Activated naive CD8-positive, alpha-beta T cell treated with anti-CD3 and anti-CD28 coated beads, Interleukin-2, amount 50 U/mL, for 24 hours (primary cell): ENCODE data around the gene SCP2.
A peak's percentile ranks its signal among the peaks of the same experiment; 100 is the strongest.

Experiments
- ATAC-seq: fragments of 150-1000 bp; cut with Tn5 transposase; one replicate; pipeline ENCODE4 v1.10.0; 2021
- DNase-seq: peaks from one replicate; pipeline ENCODE4 v3.0.0; 2021
- H3K27ac Mint-ChIP-seq: one replicate; pipeline ENCODE4 v1.8.0; 2021; ENCODE audit warnings: mild to moderate bottlenecking, mixed read lengths
- H3K27me3 Mint-ChIP-seq: one replicate; pipeline ENCODE4 v1.8.0; 2021; ENCODE audit warnings: mixed read lengths
- H3K36me3 Mint-ChIP-seq: one replicate; pipeline ENCODE4 v1.8.0; 2021; ENCODE audit warnings: low read depth, mixed read lengths
- H3K4me1 Mint-ChIP-seq: one replicate; pipeline ENCODE4 v1.8.0; 2021; ENCODE audit warnings: mixed read lengths
- H3K4me3 Mint-ChIP-seq: one replicate; pipeline ENCODE4 v1.8.0; 2021; ENCODE audit warnings: mild to moderate bottlenecking, moderate library complexity, mixed read lengths
- H3K9me3 Mint-ChIP-seq: one replicate; pipeline ENCODE4 v1.8.0; 2021; ENCODE audit warnings: mixed read lengths

Gene SCP2, protein sequence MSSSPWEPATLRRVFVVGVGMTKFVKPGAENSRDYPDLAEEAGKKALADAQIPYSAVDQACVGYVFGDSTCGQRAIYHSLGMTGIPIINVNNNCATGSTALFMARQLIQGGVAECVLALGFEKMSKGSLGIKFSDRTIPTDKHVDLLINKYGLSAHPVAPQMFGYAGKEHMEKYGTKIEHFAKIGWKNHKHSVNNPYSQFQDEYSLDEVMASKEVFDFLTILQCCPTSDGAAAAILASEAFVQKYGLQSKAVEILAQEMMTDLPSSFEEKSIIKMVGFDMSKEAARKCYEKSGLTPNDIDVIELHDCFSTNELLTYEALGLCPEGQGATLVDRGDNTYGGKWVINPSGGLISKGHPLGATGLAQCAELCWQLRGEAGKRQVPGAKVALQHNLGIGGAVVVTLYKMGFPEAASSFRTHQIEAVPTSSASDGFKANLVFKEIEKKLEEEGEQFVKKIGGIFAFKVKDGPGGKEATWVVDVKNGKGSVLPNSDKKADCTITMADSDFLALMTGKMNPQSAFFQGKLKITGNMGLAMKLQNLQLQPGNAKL

DNA sequence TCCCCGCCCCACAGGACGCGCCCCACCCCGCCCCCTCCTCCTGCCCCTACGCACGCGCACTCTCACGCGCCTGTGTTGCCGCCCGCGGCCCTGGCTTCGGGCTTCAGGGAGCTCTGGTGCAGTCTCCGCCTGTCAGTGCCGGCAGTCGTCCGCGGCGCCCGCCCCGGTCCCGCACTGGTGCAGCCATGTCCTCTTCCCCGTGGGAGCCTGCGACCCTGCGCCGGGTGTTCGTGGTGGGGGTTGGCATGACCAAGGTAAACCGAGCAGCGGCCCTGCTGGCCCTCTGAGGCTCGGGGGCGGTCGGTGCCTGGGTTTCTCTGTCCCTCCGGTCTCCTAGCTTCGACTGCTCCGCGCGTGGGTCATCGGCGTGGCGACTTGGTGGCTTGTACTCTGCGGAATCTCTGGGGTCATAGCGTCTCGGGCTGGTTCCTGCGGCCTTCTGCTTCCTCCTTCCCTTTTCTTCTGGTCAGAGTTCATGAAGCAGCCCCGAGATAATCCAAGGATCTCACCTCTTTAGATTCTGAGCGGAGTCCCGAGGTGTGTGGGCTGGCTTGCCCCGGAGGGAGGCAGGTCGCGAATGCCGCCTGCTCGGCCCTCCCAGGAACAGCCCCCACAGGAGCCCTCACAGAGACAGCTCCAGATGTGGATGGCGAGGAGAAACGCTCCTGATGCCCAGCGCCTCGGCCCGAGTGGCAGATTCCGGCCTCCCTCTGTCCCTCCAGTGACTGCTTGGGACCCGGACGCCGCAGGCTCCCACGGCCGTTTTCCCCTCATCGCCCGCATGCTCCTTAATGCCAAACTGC lies at the start of gene SCP2:
Gene SCP2 (plus strand): TSS at position 65 of the 803 bp plus-strand sequence. CDS start 121 bp downstream, at position 186.
- Mint-ChIP-seq H3K27ac (peak within 1 kb of the TSS; percentile 41), H3K4me1 (peaks cover 15% of the 10 kb centered on the region), H3K9me3 (no peaks in the 10 kb centered on the region), H3K36me3 (no peaks in the 10 kb centered on the region), H3K27me3 (peaks cover 5% of the 10 kb centered on the region), H3K4me3 (peak within 1 kb of the TSS; percentile 78)
- DNase-seq (peak; percentile 72), ATAC-seq (peak; percentile 80)

DNA sequence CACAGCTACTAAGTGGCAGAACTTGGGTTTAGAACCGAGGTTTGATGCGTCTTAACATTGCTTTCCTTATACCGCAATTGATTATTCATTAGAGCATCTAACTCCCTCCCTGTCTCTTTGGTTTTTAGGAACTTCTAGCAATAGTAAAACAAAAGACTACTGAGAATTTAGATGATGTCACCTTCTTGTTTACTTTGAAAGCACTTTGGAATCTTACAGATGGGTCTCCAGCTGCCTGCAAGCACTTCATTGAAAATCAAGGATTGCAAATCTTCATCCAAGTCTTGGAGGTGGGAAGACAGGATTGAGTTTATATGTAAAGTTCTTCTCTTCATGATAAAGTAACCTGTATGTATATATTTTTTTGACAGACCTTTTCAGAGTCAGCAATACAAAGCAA lies 49.5 kb upstream of the SCP2 start:
- ATAC-seq: no peak
- Mint-ChIP-seq H3K27me3 (peaks cover 3% of the 10 kb centered on the region), H3K4me3 (no peak overlapping the region), H3K4me1 (no peaks in the 10 kb centered on the region), H3K36me3 (no peaks in the 10 kb centered on the region), H3K9me3 (no peaks in the 10 kb centered on the region), H3K27ac (no peak overlapping the region)
- DNase-seq: no peak

DNA sequence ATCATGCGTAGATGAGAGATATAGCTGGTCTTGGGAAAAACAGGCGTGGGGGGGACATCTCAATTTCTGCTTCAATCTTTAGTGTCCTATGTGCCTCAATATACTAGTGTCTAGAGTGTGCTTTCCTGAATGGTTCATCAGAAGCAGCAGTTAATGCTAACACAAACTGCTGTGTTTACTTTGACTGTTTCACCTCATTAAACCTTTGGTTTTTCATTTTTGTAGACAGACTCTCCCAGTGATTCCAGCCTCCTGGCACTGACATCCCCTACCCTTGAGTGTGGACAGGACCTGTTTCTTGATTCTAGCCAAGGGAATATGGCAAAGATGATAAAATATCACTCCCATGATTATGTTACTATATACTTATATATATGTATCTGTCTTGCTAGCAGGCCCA lies 46.9 kb upstream of the SCP2 start:
- no peaks in the 10 kb centered on the region for H3K36me3 Mint-ChIP-seq
- no peak for DNase-seq
- no peak overlapping the region for H3K27ac Mint-ChIP-seq
- no peak for ATAC-seq
- no peaks in the 10 kb centered on the region for H3K4me1 Mint-ChIP-seq
- H3K4me3 Mint-ChIP-seq: no peak overlapping the region
- no peaks in the 10 kb centered on the region for H3K27me3 Mint-ChIP-seq
- no peaks in the 10 kb centered on the region for H3K9me3 Mint-ChIP-seq

DNA sequence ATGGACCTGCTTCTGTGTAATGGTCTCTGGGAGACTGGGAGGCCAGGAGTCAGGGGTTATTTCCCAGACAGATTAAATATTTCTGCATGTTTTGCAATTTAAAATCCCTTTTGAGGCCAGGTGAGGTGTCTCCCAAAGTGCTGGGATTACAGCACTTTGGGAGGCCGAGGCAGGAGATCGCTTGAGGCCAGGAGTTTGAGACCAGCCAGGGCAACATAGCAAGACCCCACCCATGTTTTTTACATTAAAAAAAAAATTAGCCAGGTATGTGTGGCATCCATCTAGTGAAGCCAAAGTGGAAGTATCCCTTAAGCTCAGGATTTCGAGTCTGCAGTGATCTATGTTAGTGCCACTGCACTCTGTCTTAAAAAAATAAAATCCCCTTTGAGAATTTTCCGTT lies 39.6 kb upstream of the SCP2 start:
- ATAC-seq (no peak), DNase-seq (no peak)
- Mint-ChIP-seq H3K4me1 (no peaks in the 10 kb centered on the region), H3K4me3 (no peak overlapping the region), H3K27me3 (no peaks in the 10 kb centered on the region), H3K9me3 (no peaks in the 10 kb centered on the region), H3K27ac (no peak overlapping the region), H3K36me3 (no peaks in the 10 kb centered on the region)

DNA sequence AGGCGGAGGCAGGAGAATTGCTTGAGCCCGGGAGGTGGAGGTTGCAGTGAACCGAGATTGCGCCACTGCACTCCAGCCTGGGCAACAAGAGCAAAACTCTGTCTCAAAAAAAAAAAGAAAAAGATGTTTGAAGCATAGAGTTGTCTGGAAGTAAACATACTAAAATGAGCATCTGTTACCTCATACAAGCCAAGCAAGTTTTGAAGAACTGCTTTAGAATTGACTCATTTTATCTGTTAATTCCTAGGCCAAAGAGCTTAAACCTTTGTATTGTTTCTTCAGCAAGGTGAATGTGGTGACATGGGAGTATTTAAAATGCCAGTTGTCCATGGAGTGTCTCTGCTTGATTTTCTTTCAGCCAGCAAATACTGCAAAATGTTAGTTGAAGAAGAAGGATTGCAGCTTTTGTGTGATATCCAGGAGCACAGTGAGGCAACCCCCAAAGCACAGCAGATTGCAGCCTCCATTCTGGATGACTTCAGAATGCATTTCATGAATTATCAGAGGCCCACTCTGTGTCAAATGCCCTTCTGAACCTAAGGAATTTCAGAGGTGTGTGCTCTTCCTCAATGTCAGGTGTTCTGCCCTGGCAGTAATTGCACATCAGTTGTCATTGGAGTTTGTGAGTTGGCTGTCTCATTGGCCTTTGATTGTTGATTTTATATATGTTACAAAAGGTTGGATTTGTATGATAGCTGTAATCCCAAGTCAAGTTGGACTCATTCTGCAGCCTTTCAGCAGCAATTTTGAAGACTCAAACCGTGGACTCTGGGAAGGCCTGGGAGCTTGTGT lies 34.5 kb upstream of the SCP2 start:
- DNase-seq: no peak
- H3K27me3 Mint-ChIP-seq: no peaks in the 10 kb centered on the region
- H3K36me3 Mint-ChIP-seq: no peaks in the 10 kb centered on the region
- no peak overlapping the region for H3K27ac Mint-ChIP-seq
- H3K4me3 Mint-ChIP-seq: no peak overlapping the region
- ATAC-seq: no peak
- H3K4me1 Mint-ChIP-seq: no peaks in the 10 kb centered on the region
- H3K9me3 Mint-ChIP-seq: no peaks in the 10 kb centered on the region

DNA sequence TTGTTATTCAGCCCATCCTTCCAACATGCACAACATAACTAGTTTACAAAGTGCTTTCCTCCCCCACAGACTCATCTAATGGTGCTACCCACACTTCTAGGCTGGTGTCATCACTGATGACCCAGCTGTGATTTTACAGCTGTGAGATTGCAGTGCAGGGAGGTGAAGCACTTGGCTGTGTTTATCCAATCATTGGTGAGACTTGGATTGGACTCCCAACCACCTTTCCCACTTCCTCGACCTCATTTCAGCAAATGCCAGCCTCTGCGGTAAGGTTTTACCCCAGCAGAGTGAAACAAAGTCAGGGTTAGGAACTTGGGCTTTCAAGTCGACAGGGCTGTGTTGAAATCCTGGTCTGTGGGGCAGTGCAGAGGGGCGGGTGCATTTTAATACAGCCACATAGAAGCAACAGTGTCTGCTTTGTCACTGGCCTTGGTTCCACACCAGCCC lies 27.6 kb upstream of the SCP2 start:
- Mint-ChIP-seq H3K27ac (no peak overlapping the region), H3K9me3 (no peaks in the 10 kb centered on the region), H3K36me3 (no peaks in the 10 kb centered on the region), H3K4me3 (no peak overlapping the region), H3K27me3 (no peaks in the 10 kb centered on the region), H3K4me1 (no peaks in the 10 kb centered on the region)
- no peak for DNase-seq
- ATAC-seq: no peak

DNA sequence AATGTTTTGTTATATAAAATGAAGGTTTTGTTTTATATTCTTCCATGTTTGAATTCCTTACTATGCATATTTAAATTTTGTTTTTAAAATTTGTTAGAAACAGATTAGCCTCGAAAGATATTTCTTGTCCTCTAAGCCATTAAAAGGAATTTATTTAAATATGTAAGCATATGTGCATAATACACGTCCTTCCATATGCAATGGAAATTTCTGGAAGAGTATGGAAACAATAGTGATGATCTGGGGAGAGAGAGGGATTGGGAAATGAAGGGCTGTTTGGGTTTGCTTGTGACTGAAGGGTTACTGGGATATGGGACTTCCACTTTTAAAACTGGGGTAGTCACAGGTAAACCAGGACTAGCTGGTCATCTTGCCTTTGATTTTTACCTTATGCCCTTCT lies 26.7 kb upstream of the SCP2 start:
- no peaks in the 10 kb centered on the region for H3K4me1 Mint-ChIP-seq
- H3K9me3 Mint-ChIP-seq: no peaks in the 10 kb centered on the region
- H3K27ac Mint-ChIP-seq: no peak overlapping the region
- no peak overlapping the region for H3K4me3 Mint-ChIP-seq
- ATAC-seq (no peak), DNase-seq (no peak)
- H3K27me3 Mint-ChIP-seq: no peaks in the 10 kb centered on the region
- no peaks in the 10 kb centered on the region for H3K36me3 Mint-ChIP-seq

DNA sequence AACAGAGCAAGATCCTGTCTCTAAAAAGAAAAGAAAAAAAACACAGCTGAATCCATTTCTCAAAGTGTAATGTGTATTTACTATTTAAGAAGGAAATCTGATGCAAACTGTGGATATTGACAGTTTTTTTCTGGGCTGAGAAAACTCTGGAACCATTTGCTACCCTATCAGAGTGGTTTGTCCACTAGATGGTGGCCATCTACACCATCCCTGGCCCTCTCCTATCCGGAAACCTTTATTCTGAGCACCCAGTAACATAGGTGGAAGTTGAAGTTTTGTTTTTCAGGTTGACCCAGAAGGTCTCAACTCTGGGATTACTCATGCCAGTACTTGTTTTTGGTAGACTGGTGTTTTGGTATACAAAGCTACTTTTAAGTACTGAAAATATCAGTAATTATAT lies 25.7 kb upstream of the SCP2 start:
- no peak for ATAC-seq
- DNase-seq: no peak
- no peak overlapping the region for H3K4me3 Mint-ChIP-seq
- H3K27ac Mint-ChIP-seq: no peak overlapping the region
- no peaks in the 10 kb centered on the region for H3K27me3 Mint-ChIP-seq
- H3K36me3 Mint-ChIP-seq: no peaks in the 10 kb centered on the region
- no peaks in the 10 kb centered on the region for H3K4me1 Mint-ChIP-seq
- H3K9me3 Mint-ChIP-seq: no peaks in the 10 kb centered on the region

DNA sequence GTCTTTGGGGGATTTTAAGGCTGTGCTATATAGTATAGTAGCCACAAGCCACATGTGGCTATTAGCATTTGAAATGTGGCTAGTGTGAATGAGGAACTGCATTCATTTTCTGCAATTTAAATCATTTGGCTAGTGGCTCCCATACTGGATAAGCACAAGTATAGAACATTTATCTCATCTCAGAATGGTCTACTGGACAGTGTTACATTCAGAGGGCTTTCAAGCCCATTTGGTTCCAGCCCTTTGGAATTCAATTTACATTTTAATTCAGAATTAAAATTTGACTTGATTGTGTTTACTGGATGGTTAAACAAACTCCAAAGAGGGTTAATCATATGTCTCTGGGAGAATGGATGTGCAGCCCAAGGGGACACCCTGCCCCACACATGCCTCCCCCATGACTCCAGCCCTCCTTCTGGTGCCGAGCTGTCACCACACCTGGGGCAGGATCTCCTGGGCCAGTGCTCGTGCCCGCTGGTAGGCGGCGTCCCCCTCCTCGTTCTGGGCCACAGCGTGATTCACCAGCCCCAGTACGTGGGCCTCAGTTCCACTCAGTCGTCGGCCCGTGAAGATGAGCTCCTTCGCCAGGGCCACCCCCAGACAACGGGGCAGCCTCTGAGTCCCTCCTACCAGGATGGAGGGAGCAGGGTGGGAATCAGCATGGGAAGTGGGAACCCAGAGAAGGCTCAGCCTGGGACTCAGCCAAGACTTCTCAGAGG lies 22.7 kb upstream of the SCP2 start:
- no peak for ATAC-seq
- Mint-ChIP-seq H3K36me3 (no peaks in the 10 kb centered on the region), H3K27ac (no peak overlapping the region), H3K27me3 (no peaks in the 10 kb centered on the region), H3K9me3 (no peaks in the 10 kb centered on the region), H3K4me3 (no peak overlapping the region), H3K4me1 (no peaks in the 10 kb centered on the region)
- no peak for DNase-seq

DNA sequence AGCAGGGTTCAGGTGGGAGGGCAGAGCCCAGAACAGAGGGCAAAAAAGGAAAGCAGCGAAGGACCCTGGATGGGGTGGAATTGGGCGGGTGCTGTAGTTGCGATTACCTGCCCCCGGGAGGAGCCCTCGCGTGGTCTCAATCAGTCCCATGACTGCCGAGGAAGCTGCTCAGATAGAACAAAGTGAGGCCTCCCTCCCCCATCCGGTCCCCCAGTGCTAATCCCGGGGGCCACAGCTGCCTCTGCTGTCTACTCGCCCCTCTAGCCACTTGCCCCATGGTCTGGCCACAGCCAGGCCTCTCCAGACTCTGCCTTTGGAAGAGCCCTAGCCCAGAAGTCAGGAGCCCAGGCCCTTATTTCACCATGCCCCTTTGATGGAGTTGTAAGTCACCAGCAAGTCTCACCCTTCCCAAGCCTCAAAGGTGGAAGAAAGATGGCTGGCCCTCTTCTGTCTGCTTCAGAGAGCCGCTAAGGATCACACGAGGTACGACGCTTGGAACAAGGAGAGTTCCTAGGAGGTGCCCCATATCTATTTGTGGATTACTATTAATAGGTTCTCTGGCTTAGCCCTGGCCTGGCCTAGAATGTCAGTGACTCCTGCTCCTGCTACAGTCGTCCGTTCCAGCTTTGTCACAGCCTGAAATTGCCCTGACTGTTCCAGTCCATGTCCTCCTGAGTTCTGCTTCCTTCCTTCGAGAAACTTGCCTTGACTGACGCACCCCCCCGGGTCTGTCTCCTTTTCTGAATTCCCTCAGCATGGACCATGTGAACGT lies 22.0 kb upstream of the SCP2 start:
- peak; percentile 80 for ATAC-seq
- no peak overlapping the region for H3K27ac Mint-ChIP-seq
- peak; percentile 51 for DNase-seq

DNA sequence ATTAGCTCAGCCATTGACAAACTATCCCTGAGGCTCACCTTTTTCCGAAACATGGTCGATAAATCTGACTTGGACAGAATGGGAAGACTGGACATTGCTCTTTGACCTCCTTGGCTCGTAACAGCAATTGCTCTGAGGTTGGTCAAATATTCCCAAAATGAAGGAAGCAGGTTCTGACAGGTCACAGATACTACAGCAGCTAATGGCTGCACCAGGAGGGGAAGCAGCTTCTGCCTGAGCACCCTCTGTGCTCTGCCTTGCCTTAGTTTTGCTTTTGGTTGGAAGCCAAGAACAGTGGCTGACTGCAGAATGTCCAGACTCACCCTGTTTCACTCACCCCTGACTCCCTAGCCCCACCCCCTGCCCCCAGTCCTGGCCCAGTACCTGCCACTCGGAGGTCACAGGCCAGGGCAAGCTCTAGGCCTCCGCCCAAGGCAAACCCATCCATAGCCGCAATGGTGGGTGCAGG lies 20.9 kb upstream of the SCP2 start:
- ATAC-seq (no peak), DNase-seq (no peak)
- Mint-ChIP-seq H3K4me1 (no peaks in the 10 kb centered on the region), H3K4me3 (no peak overlapping the region), H3K9me3 (no peaks in the 10 kb centered on the region), H3K27ac (no peak overlapping the region), H3K27me3 (no peaks in the 10 kb centered on the region), H3K36me3 (no peaks in the 10 kb centered on the region)

More for the DNA sequence above, 22.0 kb upstream of the SCP2 start:
- H3K4me3 Mint-ChIP-seq: no peak overlapping the region
- H3K9me3 Mint-ChIP-seq: no peaks in the 10 kb centered on the region
- H3K4me1 Mint-ChIP-seq: no peaks in the 10 kb centered on the region
- H3K36me3 Mint-ChIP-seq: no peaks in the 10 kb centered on the region
- no peaks in the 10 kb centered on the region for H3K27me3 Mint-ChIP-seq

DNA sequence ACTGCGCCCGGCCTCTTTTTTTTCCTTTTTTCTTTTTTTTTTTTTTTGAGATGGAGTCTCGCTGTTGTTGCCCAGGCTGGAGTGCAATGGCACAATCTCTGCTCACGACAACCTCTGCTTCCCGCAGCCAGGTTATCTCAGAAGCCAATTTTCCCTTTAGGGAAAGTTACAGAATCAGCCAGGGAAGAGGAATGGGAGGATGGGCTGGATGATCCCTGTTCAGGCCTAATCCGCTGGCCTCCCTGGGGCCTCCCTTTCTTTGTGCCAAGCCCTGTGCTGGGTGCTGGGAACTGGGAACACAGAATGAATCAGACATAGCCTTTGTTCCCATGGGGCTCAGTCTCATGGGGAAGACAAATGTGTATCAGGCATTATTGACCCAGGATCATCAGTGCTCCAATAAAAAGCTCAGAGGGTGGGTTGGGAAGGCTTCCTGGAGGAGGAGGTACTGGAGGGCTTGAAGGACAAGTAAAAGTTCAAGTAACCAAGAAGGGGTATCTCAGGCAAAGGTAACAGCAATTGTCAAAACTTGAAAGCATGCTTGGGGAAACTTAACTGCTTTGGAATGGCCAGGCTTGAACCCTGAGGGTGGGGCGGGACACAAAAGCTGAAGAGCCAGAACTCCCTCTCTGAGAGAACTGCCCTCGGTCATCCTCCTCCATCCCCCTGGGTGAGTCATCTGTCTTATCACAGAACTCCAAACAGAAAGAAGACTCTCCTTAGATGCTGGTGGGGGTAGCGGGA lies 19.8 kb upstream of the SCP2 start:
- H3K36me3 Mint-ChIP-seq: no peaks in the 10 kb centered on the region
- no peaks in the 10 kb centered on the region for H3K27me3 Mint-ChIP-seq
- DNase-seq (no peak), ATAC-seq (no peak)
- no peak overlapping the region for H3K4me3 Mint-ChIP-seq
- no peaks in the 10 kb centered on the region for H3K4me1 Mint-ChIP-seq
- no peaks in the 10 kb centered on the region for H3K9me3 Mint-ChIP-seq
- H3K27ac Mint-ChIP-seq: no peak overlapping the region

DNA sequence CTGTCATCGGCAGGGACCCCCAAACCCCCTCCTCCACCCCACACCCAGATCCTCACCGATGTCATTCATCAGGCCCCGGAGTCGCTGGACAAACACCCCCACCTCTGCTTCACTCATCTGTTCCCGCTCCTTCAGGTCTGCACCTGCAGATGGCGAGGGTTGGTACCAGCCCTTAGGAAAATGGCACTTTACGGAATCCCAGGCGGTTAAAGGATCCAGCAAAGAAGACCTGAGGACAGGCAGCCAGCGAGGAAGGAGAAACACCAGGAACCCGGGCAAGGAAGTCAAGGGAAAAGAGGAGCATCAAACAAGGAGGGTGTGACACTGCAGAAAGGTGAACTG lies 19.3 kb upstream of the SCP2 start:
- ATAC-seq: no peak
- no peaks in the 10 kb centered on the region for H3K36me3 Mint-ChIP-seq
- H3K27me3 Mint-ChIP-seq: no peaks in the 10 kb centered on the region
- H3K4me1 Mint-ChIP-seq: no peaks in the 10 kb centered on the region
- H3K4me3 Mint-ChIP-seq: no peak overlapping the region
- no peak for DNase-seq
- H3K27ac Mint-ChIP-seq: no peak overlapping the region
- H3K9me3 Mint-ChIP-seq: no peaks in the 10 kb centered on the region
